ENCODE results near the gene GREB1L. TPM values are rescaled to one million over a fixed set of nuclear protein-coding genes. Genes with fewer than 3 reads are reported as not detected.

Gene GREB1L
- total and polyA plus RNA-seq, 2 of the 13 experiments (the other 11 are each of a cell fraction or from before 2014, with no cell fraction given): 0.17 to 0.66 TPM

GRCh38 chr18:21571772-21572171, 329.7 kb downstream of the GREB1L start (continued):
- TF ChIP-seq CEBPZ (IDR thresholded peaks at IDR 0.05; ENCODE audit: low read length): no peak

Small RNA genes lying within 50 kb of the gene (small RNA-seq; reads per million reads assigned to genes)
- 0 reads per million in 3 experiments for gene RF00603 (ENCODE audit: insufficient read depth in 2 of 3, insufficient read length in 3 of 3, low read depth in 2 of 3, low replicate concordance in 1 of 3)

Other genes starting within 250 kb of the GREB1L start
- 27.2 and 37.8 TPM in 2 replicates for gene ROCK1, start 130.4 kb upstream of the GREB1L start, total RNA-seq (2016; rRNA removed; fragmentation: Illumina TruSeq; extraction: Trizol)
- gene ROCK1, start 130.4 kb upstream of the GREB1L start, polyA plus RNA-seq (2011; rRNA removed): 5.9 and 10.5 TPM in 2 replicates

Measured in HepG2 (cell line).